OCI-LY7 (cell line): ENCODE results near the gene GET3.

Experiments used
- EZH2phosphoT487 ChIP-seq: fragments of 200-600 bp; sonication (generic); IDR thresholded peaks from 2 replicates; pipeline ENCODE4 v1.6.1; 2018; ENCODE audit warnings: low read depth, borderline replicate concordance, mild to moderate bottlenecking, mixed run types, antibody characterized with exemption, low read length, moderate library complexity, mixed read lengths
- TF ChIP-seq, protein P1 (sequence below): fragments of 200-600 bp; sonication (generic); conservative IDR thresholded peaks from 2 replicates; pipeline ENCODE4 v1.5.1; 2014; ENCODE audit warnings: mild to moderate bottlenecking, antibody characterized with exemption, low read length, moderate library complexity, mixed read lengths

DNA sequence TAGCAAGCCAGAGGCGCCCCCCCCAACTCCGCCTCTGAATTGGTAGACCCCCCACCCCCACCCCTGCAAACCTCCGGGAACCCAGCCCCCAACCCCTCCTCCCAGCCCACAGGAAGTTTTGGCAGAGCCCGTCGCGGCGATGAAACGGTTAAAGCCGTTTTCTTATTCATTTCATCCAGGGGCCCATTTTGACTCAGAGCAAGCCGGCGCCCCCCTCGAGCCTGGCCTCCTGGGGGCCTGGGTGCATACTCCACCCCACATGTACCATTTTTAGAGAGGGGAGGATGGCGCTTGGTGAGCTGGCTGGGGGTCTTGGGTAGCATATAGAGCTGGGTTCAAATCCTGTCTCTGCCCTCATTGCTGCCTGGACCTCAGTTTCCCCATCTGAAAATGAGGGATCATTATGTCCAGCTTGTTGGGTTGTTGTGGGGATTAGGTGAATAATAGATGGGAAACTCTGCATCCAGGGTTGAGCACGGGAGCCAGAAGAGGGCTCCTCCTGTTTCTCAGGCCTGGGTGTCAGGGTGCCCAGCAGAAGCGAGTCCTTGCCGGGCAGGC, 46.1 kb downstream of the GET3 start:
- no peak for TF ChIP-seq EZH2phosphoT487
- TF ChIP-seq, protein P1, sequence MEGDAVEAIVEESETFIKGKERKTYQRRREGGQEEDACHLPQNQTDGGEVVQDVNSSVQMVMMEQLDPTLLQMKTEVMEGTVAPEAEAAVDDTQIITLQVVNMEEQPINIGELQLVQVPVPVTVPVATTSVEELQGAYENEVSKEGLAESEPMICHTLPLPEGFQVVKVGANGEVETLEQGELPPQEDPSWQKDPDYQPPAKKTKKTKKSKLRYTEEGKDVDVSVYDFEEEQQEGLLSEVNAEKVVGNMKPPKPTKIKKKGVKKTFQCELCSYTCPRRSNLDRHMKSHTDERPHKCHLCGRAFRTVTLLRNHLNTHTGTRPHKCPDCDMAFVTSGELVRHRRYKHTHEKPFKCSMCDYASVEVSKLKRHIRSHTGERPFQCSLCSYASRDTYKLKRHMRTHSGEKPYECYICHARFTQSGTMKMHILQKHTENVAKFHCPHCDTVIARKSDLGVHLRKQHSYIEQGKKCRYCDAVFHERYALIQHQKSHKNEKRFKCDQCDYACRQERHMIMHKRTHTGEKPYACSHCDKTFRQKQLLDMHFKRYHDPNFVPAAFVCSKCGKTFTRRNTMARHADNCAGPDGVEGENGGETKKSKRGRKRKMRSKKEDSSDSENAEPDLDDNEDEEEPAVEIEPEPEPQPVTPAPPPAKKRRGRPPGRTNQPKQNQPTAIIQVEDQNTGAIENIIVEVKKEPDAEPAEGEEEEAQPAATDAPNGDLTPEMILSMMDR = no peak
